Endodermal cell (in vitro differentiated cells): ENCODE data around the gene ARHGAP44. TPM values are rescaled to one million over a fixed set of nuclear protein-coding genes. Genes with fewer than 3 reads are reported as not detected.

Experiments
- DNase-seq: peaks from one replicate; pipeline ENCODE4 v3.0.0-alpha.2; 2017
- H3K27ac ChIP-seq: 2 replicates; pipeline ENCODE4 v1.5.1; 2013; ENCODE audit warnings: mild to moderate bottlenecking, low read depth, low read length, moderate library complexity
- H3K27me3 ChIP-seq: 2 replicates; pipeline ENCODE4 v1.6.1; 2013; ENCODE audit warnings: mild to moderate bottlenecking, low read length, moderate library complexity; ENCODE audit not compliant: insufficient read depth, control insufficient read depth, poor library complexity, severe bottlenecking
- H3K36me3 ChIP-seq: 2 replicates; pipeline ENCODE4 v1.7.0; 2013; ENCODE audit warnings: mild to moderate bottlenecking, low read length, moderate library complexity; ENCODE audit not compliant: control insufficient read depth, insufficient read depth
- H3K4me1 ChIP-seq: one replicate; pipeline ENCODE4 v1.7.0; 2013; ENCODE audit warnings: low read length; ENCODE audit not compliant: control insufficient read depth, insufficient read depth
- H3K4me3 ChIP-seq: 2 replicates; pipeline ENCODE4 v1.5.1; 2013; ENCODE audit warnings: mild to moderate bottlenecking, low read length, moderate library complexity
- H3K9ac ChIP-seq: 2 replicates; pipeline ENCODE4 v1.6.1; 2013; ENCODE audit warnings: mild to moderate bottlenecking, low read length, moderate library complexity; ENCODE audit not compliant: poor library complexity, severe bottlenecking; ENCODE audit errors: extremely low read depth
- H3K9me3 ChIP-seq: 2 replicates; pipeline ENCODE4 v1.6.1; 2013; ENCODE audit warnings: mild to moderate bottlenecking, low read length, moderate library complexity; ENCODE audit not compliant: control insufficient read depth
- H3K27ac Mint-ChIP-seq: 2 replicates; pipeline ENCODE4 v1.8.0; 2020; ENCODE audit warnings: mixed read lengths
- H3K27me3 Mint-ChIP-seq: 2 replicates; pipeline ENCODE4 v1.8.0; 2021; ENCODE audit warnings: mild to moderate bottlenecking, mixed read lengths; ENCODE audit not compliant: insufficient read depth
- H3K36me3 Mint-ChIP-seq: 2 replicates; pipeline ENCODE4 v1.8.0; 2020; ENCODE audit warnings: low read depth, mixed read lengths
- H3K4me1 Mint-ChIP-seq: 2 replicates; pipeline ENCODE4 v1.8.0; 2020; ENCODE audit warnings: mixed read lengths
- H3K4me3 Mint-ChIP-seq: 2 replicates; pipeline ENCODE4 v1.8.0; 2020; ENCODE audit warnings: mild to moderate bottlenecking, moderate library complexity, mixed read lengths
- H3K9me3 Mint-ChIP-seq: 2 replicates; pipeline ENCODE4 v1.8.0; 2020; ENCODE audit warnings: mild to moderate bottlenecking, mixed read lengths
- CTCF ChIP-seq: fragments of 200-600 bp; sonication (generic); conservative IDR thresholded peaks from 2 replicates; pipeline ENCODE4 v1.5.0; 2021; ENCODE audit warnings: antibody characterized with exemption, mild to moderate bottlenecking
- WGBS, 2 experiments: methylation state at CpG; one replicate each; pipeline versions ENCODE4 v1.1.5 to v1.1.7; 2013; ENCODE audit warnings: missing lambda C conversion rate in 2 of 2, mixed read lengths in 1 of 2; ENCODE audit not compliant: insufficient coverage in 1 of 2, insufficient read length in 1 of 2; 5-methylcytosine and 5-hydroxymethylcytosine counted together
- total RNA-seq, 2 donors: library from RNA; stranded (reverse); fragmentation: NEBNext Ultra II Directional in 1 of 2; extraction: Animal tissue kit (Norgen Biotek cat#: 25700) in 1 of 2; gene quantifications; 2 replicates in 1 of 2; 3 replicates in 1 of 2; pipeline ENCODE4 v1.2.1, GENCODE V29; 2021

The ARHGAP44 gene
- total RNA-seq, 2 donors from 2014 or later, result 14.2 to 21.9 TPM

- H3K9me3 ChIP-seq, result no peaks in the 10 kb centered on the region
- 80 to 83% methylated on average over 1 to 5 of the region's 5 CpGs for WGBS, 2 experiments
- no peaks in the 10 kb centered on the region for H3K36me3 ChIP-seq
- H3K27ac ChIP-seq, result no peak overlapping the region
- no peak overlapping the region for H3K4me3 Mint-ChIP-seq
- no peak for DNase-seq
- no peak overlapping the region for H3K4me3 ChIP-seq
- H3K36me3 Mint-ChIP-seq, result no peaks in the 10 kb centered on the region
- H3K27me3 ChIP-seq, result peaks cover 8% of the 10 kb centered on the region
- H3K9ac ChIP-seq, result no peak overlapping the region
- H3K4me1 Mint-ChIP-seq, result peaks cover 9% of the 10 kb centered on the region
- no peak overlapping the region for H3K27ac Mint-ChIP-seq
- peaks cover 9% of the 10 kb centered on the region for H3K27me3 Mint-ChIP-seq
- TF ChIP-seq CTCF, result no peak
- no peaks in the 10 kb centered on the region for H3K4me1 ChIP-seq
- no peaks in the 10 kb centered on the region for H3K9me3 Mint-ChIP-seq
These were observed 235.9 kb downstream of the ARHGAP44 start for GRCh38 chr17:13025258-13025627.

GRCh38 chr17:13025687-13026086 lies 236.4 kb downstream of the ARHGAP44 start:
- Histone ChIP-seq H3K27ac (no peak overlapping the region), H3K27me3 (peaks cover 8% of the 10 kb centered on the region), H3K9me3 (no peaks in the 10 kb centered on the region), H3K4me3 (no peak overlapping the region), H3K4me1 (no peaks in the 10 kb centered on the region), H3K9ac (no peak overlapping the region), H3K36me3 (no peaks in the 10 kb centered on the region)
- TF ChIP-seq CTCF, result no peak
- no peaks in the 10 kb centered on the region for H3K9me3 Mint-ChIP-seq
- H3K4me3 Mint-ChIP-seq, result no peak overlapping the region
- no peak overlapping the region for H3K27ac Mint-ChIP-seq
- H3K27me3 Mint-ChIP-seq, result peaks cover 9% of the 10 kb centered on the region
- DNase-seq, result no peak
- peaks cover 9% of the 10 kb centered on the region for H3K4me1 Mint-ChIP-seq
- no peaks in the 10 kb centered on the region for H3K36me3 Mint-ChIP-seq

- Mint-ChIP-seq H3K4me1 (peaks cover 9% of the 10 kb centered on the region), H3K4me3 (no peak overlapping the region), H3K36me3 (no peaks in the 10 kb centered on the region), H3K27me3 (peaks cover 9% of the 10 kb centered on the region), H3K27ac (no peak overlapping the region), H3K9me3 (no peaks in the 10 kb centered on the region)
- Histone ChIP-seq H3K27ac (no peak overlapping the region), H3K36me3 (no peaks in the 10 kb centered on the region), H3K9ac (no peak overlapping the region), H3K4me3 (no peak overlapping the region), H3K9me3 (no peaks in the 10 kb centered on the region), H3K27me3 (peaks cover 8% of the 10 kb centered on the region), H3K4me1 (no peaks in the 10 kb centered on the region)
- DNase-seq, result no peak
- WGBS, 2 experiments, result 89 to 100% methylated on average over 5 of the region's 5 CpGs
- TF ChIP-seq CTCF, result no peak
These were observed 237.9 kb downstream of the ARHGAP44 start for GRCh38 chr17:13027246-13027645.
